Glutamatergic neuron (in vitro differentiated cells): Measurements from ENCODE around the gene PIP5K1C. TPM values are rescaled to one million over a fixed set of nuclear protein-coding genes. Genes with fewer than 3 reads are reported as not detected.
A peak's percentile ranks its signal among the peaks of the same experiment; 100 is the strongest.

Source experiments
- DNase-seq: peaks from one replicate; pipeline ENCODE4 v3.0.0; 2022
- H3K27ac Mint-ChIP-seq: one replicate; pipeline ENCODE4 v1.8.0; 2020; ENCODE audit warnings: mild to moderate bottlenecking, mixed read lengths, inconsistent platforms; ENCODE audit not compliant: unreplicated experiment
- H3K27me3 Mint-ChIP-seq: one replicate; pipeline ENCODE4 v1.8.0; 2020; ENCODE audit warnings: mild to moderate bottlenecking, moderate library complexity, mixed read lengths, inconsistent platforms; ENCODE audit not compliant: unreplicated experiment
- H3K36me3 Mint-ChIP-seq: one replicate; pipeline ENCODE4 v1.8.0; 2020; ENCODE audit warnings: mild to moderate bottlenecking, mixed read lengths, inconsistent platforms; ENCODE audit not compliant: unreplicated experiment
- H3K4me1 Mint-ChIP-seq: one replicate; pipeline ENCODE4 v1.8.0; 2020; ENCODE audit warnings: mild to moderate bottlenecking, low read depth, mixed read lengths, inconsistent platforms; ENCODE audit not compliant: unreplicated experiment
- H3K4me3 Mint-ChIP-seq: one replicate; pipeline ENCODE4 v1.8.0; 2020; ENCODE audit warnings: mild to moderate bottlenecking, mixed read lengths, inconsistent platforms; ENCODE audit not compliant: unreplicated experiment
- H3K9me3 Mint-ChIP-seq: one replicate; pipeline ENCODE4 v1.8.0; 2020; ENCODE audit warnings: mild to moderate bottlenecking, moderate library complexity, mixed read lengths, inconsistent platforms; ENCODE audit not compliant: unreplicated experiment
- total RNA-seq: library from RNA; stranded (reverse); fragmentation: NEBNext Ultra II Directional; extraction: Animal tissue kit (Norgen Biotek cat#: 25700); gene quantifications from one replicate; pipeline ENCODE4 v1.2.1, GENCODE V29; 2021; ENCODE audit not compliant: unreplicated experiment
- TF ChIP-seq, protein P1 (sequence below): fragments of 200-600 bp; sonication (generic); IDR thresholded peaks from one replicate; pipeline ENCODE4 v1.5.0; 2021; ENCODE audit not compliant: partially characterized antibody, unreplicated experiment

Gene PIP5K1C
- total RNA-seq, 1 donor from 2014 or later = 169 TPM

GRCh38 chr19:3743486-3743885, 43.2 kb upstream of the PIP5K1C start:
- Mint-ChIP-seq H3K36me3 (no peaks in the 10 kb centered on the region), H3K4me1 (no peaks in the 10 kb centered on the region), H3K27me3 (no peaks in the 10 kb centered on the region), H3K27ac (peak overlapping the region; percentile 33), H3K9me3 (no peaks in the 10 kb centered on the region), H3K4me3 (no peak overlapping the region)
- no peak for DNase-seq
- TF ChIP-seq, protein P1, sequence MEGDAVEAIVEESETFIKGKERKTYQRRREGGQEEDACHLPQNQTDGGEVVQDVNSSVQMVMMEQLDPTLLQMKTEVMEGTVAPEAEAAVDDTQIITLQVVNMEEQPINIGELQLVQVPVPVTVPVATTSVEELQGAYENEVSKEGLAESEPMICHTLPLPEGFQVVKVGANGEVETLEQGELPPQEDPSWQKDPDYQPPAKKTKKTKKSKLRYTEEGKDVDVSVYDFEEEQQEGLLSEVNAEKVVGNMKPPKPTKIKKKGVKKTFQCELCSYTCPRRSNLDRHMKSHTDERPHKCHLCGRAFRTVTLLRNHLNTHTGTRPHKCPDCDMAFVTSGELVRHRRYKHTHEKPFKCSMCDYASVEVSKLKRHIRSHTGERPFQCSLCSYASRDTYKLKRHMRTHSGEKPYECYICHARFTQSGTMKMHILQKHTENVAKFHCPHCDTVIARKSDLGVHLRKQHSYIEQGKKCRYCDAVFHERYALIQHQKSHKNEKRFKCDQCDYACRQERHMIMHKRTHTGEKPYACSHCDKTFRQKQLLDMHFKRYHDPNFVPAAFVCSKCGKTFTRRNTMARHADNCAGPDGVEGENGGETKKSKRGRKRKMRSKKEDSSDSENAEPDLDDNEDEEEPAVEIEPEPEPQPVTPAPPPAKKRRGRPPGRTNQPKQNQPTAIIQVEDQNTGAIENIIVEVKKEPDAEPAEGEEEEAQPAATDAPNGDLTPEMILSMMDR = no peak

GRCh38 chr19:3740431-3740830, 40.2 kb upstream of the PIP5K1C start:
- Mint-ChIP-seq H3K4me1 (peaks cover 2% of the 10 kb centered on the region), H3K27me3 (no peaks in the 10 kb centered on the region), H3K36me3 (no peaks in the 10 kb centered on the region), H3K9me3 (peaks cover 2% of the 10 kb centered on the region), H3K27ac (no peak overlapping the region), H3K4me3 (no peak overlapping the region)
- DNase-seq = no peak
- TF ChIP-seq, protein P1 = no peak

- H3K4me1 Mint-ChIP-seq = peaks cover 2% of the 10 kb centered on the region
- no peak overlapping the region for H3K4me3 Mint-ChIP-seq
- DNase-seq = no peak
- H3K36me3 Mint-ChIP-seq = peaks cover 1% of the 10 kb centered on the region
- no peak overlapping the region for H3K27ac Mint-ChIP-seq
- peaks cover 2% of the 10 kb centered on the region for H3K9me3 Mint-ChIP-seq
- TF ChIP-seq, protein P1 = no peak
- H3K27me3 Mint-ChIP-seq = peaks cover 1% of the 10 kb centered on the region
These were observed 38.4 kb upstream of the PIP5K1C start for GRCh38 chr19:3738477-3739220.

- H3K36me3 Mint-ChIP-seq = peaks cover 7% of the 10 kb centered on the region
- H3K4me1 Mint-ChIP-seq = peaks cover 4% of the 10 kb centered on the region
- no peak overlapping the region for H3K27ac Mint-ChIP-seq
- peaks cover 3% of the 10 kb centered on the region for H3K27me3 Mint-ChIP-seq
- TF ChIP-seq, protein P1 = no peak
- peaks cover 2% of the 10 kb centered on the region for H3K9me3 Mint-ChIP-seq
- H3K4me3 Mint-ChIP-seq = no peak overlapping the region
- DNase-seq = no peak
These were observed 37.4 kb upstream of the PIP5K1C start for GRCh38 chr19:3737487-3738205.
